Activated naive CD8-positive, alpha-beta T cell treated with anti-CD3 and anti-CD28 coated beads, Interleukin-2, amount 10 ng/mL, durations not matched to agents 7 days and 5 days (primary cell): ENCODE results near the gene HAGHL. TPM values are rescaled to one million over a fixed set of nuclear protein-coding genes. Genes with fewer than 3 reads are reported as not detected.
"Not testable (repeated sequence)": the region's sequence is repeated elsewhere in the genome, so short reads cannot be mapped to it uniquely, and the experiment has no call there.

Experiments used
- ATAC-seq: fragments of 150-1000 bp; cut with Tn5 transposase; one replicate; pipeline ENCODE4 v1.10.0; 2021; ENCODE audit warnings: low read depth, moderate library complexity
- POLR2A ChIA-PET: fragments of 350-600 bp; sonication (Branson Sonifier 250); formaldehyde crosslinking; loops from one replicate; lab custom pipeline; 2021; ENCODE audit warnings: antibody characterized with exemption; lab: Charles Lee
- DNase-seq: peaks from one replicate; pipeline ENCODE4 v3.0.0; 2021
- H3K27ac Mint-ChIP-seq: one replicate; pipeline ENCODE4 v1.8.0; 2022; ENCODE audit warnings: mild to moderate bottlenecking, mixed read lengths
- H3K27me3 Mint-ChIP-seq: one replicate; pipeline ENCODE4 v1.8.0; 2022; ENCODE audit warnings: mild to moderate bottlenecking, moderate library complexity, mixed read lengths
- H3K36me3 Mint-ChIP-seq: one replicate; pipeline ENCODE4 v1.8.0; 2021; ENCODE audit warnings: mild to moderate bottlenecking, mixed read lengths
- H3K4me1 Mint-ChIP-seq: one replicate; pipeline ENCODE4 v1.8.0; 2021; ENCODE audit warnings: mixed read lengths
- H3K4me3 Mint-ChIP-seq: one replicate; pipeline ENCODE4 v1.8.0; 2022; ENCODE audit warnings: mild to moderate bottlenecking, moderate library complexity, mixed read lengths
- H3K9me3 Mint-ChIP-seq: one replicate; pipeline ENCODE4 v1.8.0; 2021; ENCODE audit warnings: mixed read lengths
- total RNA-seq, 2 experiments: library from RNA; stranded (reverse); gene quantifications; one replicate each; pipeline ENCODE4 v1.2.3, GENCODE V29; 2021

The HAGHL gene
- total RNA-seq, 2 experiments from 2014 or later, result 25.8 to 34.2 TPM

GRCh38 chr16:682493-683395, 44.2 kb upstream of the HAGHL start:
- Mint-ChIP-seq H3K9me3 (no peaks in the 10 kb centered on the region), H3K36me3 (peaks cover 5% of the 10 kb centered on the region), H3K27me3 (no peaks in the 10 kb centered on the region), H3K4me3 (peak overlapping the region; percentile 76), H3K4me1 (peaks cover 17% of the 10 kb centered on the region), H3K27ac (peak overlapping the region; percentile 77)
- ATAC-seq (no peak), DNase-seq (no peak)
- POLR2A ChIA-PET, result interaction anchor here (2.7 to 4.4 kb wide), 2 partner anchors 7 to 13 kb away, joined by 10 to 37 read pairs; partner anchors contain the start of gene WDR24

- Mint-ChIP-seq H3K27me3 (no peaks in the 10 kb centered on the region), H3K27ac (peak overlapping the region; percentile 77), H3K4me1 (peaks cover 17% of the 10 kb centered on the region), H3K36me3 (peaks cover 5% of the 10 kb centered on the region), H3K4me3 (peak overlapping the region; percentile 76), H3K9me3 (no peaks in the 10 kb centered on the region)
- DNase-seq (no peak), ATAC-seq (no peak)
- POLR2A ChIA-PET, result interaction anchor here (1.0 to 1.6 kb wide), 3 partner anchors 12 to 95 kb away, joined by 4 to 11 read pairs (median 9); partner anchors contain the start of gene WDR90
Measured at GRCh38 chr16:683396-684070, 43.4 kb upstream of the HAGHL start.

- Mint-ChIP-seq H3K27me3 (no peaks in the 10 kb centered on the region), H3K4me3 (peak within 1 kb of the TSS; percentile 76), H3K36me3 (peaks cover 5% of the 10 kb centered on the region), H3K27ac (peak within 1 kb of the TSS; percentile 77), H3K9me3 (no peaks in the 10 kb centered on the region), H3K4me1 (peaks cover 20% of the 10 kb centered on the region)
- peak; percentile 96 for DNase-seq
- POLR2A ChIA-PET, result interaction anchor here (1.0 to 1.6 kb wide), 3 partner anchors 11 to 96 kb away, joined by 4 to 11 read pairs (median 9); partner anchors contain the start of gene WDR90
- ATAC-seq, result peak; percentile 65
Measured at GRCh38 chr16:684071-684794, 42.7 kb upstream of the HAGHL start, which contains the start of gene JMJD8. TSS of gene JMJD8 (minus strand) at chr16:684334. CDS start at chr16:684319, 15 bp downstream.

- no peak for DNase-seq
- H3K36me3 Mint-ChIP-seq, result peaks cover 5% of the 10 kb centered on the region
- no peaks in the 10 kb centered on the region for H3K27me3 Mint-ChIP-seq
- H3K27ac Mint-ChIP-seq, result no peak overlapping the region
- POLR2A ChIA-PET, result interaction anchor here (1.2 to 1.6 kb wide), 2 partner anchors 10 to 36 kb away, joined by 9 to 11 read pairs; partner anchors contain the start of gene WDR90
- no peaks in the 10 kb centered on the region for H3K9me3 Mint-ChIP-seq
- peaks cover 23% of the 10 kb centered on the region for H3K4me1 Mint-ChIP-seq
- ATAC-seq, result no peak
- H3K4me3 Mint-ChIP-seq, result no peak overlapping the region
Measured at GRCh38 chr16:684961-685696, 41.8 kb upstream of the HAGHL start.

- Mint-ChIP-seq H3K4me1 (peaks cover 24% of the 10 kb centered on the region), H3K36me3 (peaks cover 4% of the 10 kb centered on the region), H3K27me3 (no peaks in the 10 kb centered on the region), H3K9me3 (no peaks in the 10 kb centered on the region), H3K4me3 (no peak overlapping the region), H3K27ac (no peak overlapping the region)
- DNase-seq (no peak), ATAC-seq (no peak)
- POLR2A ChIA-PET, result interaction anchor here (0.5 to 0.8 kb wide), 2 partner anchors 27 to 55 kb away, joined by 3 to 4 read pairs; partner anchors contain the start of gene CIAO3
Measured at GRCh38 chr16:685967-686366, 40.9 kb upstream of the HAGHL start.

- POLR2A ChIA-PET, result interaction anchor here (0.5 to 0.8 kb wide), 2 partner anchors 27 to 54 kb away, joined by 3 to 4 read pairs; partner anchors contain the start of gene CIAO3
- H3K4me1 Mint-ChIP-seq, result peaks cover 18% of the 10 kb centered on the region
- no peak overlapping the region for H3K27ac Mint-ChIP-seq
- H3K4me3 Mint-ChIP-seq, result no peak overlapping the region
- H3K36me3 Mint-ChIP-seq, result peaks cover 2% of the 10 kb centered on the region
- no peaks in the 10 kb centered on the region for H3K9me3 Mint-ChIP-seq
- no peaks in the 10 kb centered on the region for H3K27me3 Mint-ChIP-seq
- ATAC-seq (no peak), DNase-seq (no peak)
Measured at GRCh38 chr16:686459-687260, 40.2 kb upstream of the HAGHL start.

GRCh38 chr16:687499-687898, 39.4 kb upstream of the HAGHL start:
- H3K4me3 Mint-ChIP-seq, result no peak overlapping the region
- peaks cover 1% of the 10 kb centered on the region for H3K36me3 Mint-ChIP-seq
- no peak overlapping the region for H3K27ac Mint-ChIP-seq
- H3K27me3 Mint-ChIP-seq, result peaks cover under 1% of the 10 kb centered on the region
- no peaks in the 10 kb centered on the region for H3K9me3 Mint-ChIP-seq
- no peak for DNase-seq
- ATAC-seq, result no peak
- POLR2A ChIA-PET, result no interaction called here
- H3K4me1 Mint-ChIP-seq, result peaks cover 13% of the 10 kb centered on the region

GRCh38 chr16:689175-689897, 37.6 kb upstream of the HAGHL start:
- Mint-ChIP-seq H3K4me3 (peak overlapping the region; percentile 91), H3K36me3 (no peaks in the 10 kb centered on the region), H3K27ac (peak overlapping the region; percentile 81), H3K9me3 (no peaks in the 10 kb centered on the region), H3K4me1 (peaks cover 9% of the 10 kb centered on the region), H3K27me3 (peaks cover 10% of the 10 kb centered on the region)
- no peak for DNase-seq
- POLR2A ChIA-PET, result interaction anchor here (0.5 to 2.6 kb wide), 11 partner anchors 9 to 162 kb away, joined by 3 to 37 read pairs (median 5); partner anchors contain the start of genes ANTKMT, CAPN15, CHTF18 and METTL26
- ATAC-seq, result no peak

GRCh38 chr16:691242-691641, 35.7 kb upstream of the HAGHL start:
- H3K36me3 Mint-ChIP-seq, ATAC-seq, POLR2A ChIA-PET, DNase-seq, H3K9me3 Mint-ChIP-seq: not testable (repeated sequence)
- peaks cover 13% of the 10 kb centered on the region for H3K4me1 Mint-ChIP-seq
- H3K27ac Mint-ChIP-seq, result peak overlapping the region; percentile 32
- peaks cover 12% of the 10 kb centered on the region for H3K27me3 Mint-ChIP-seq
- peak overlapping the region; percentile 91 for H3K4me3 Mint-ChIP-seq

- no peak overlapping the region for H3K27ac Mint-ChIP-seq
- H3K4me1 Mint-ChIP-seq, result peaks cover 13% of the 10 kb centered on the region
- no peak overlapping the region for H3K4me3 Mint-ChIP-seq
- ATAC-seq (no peak), DNase-seq (no peak)
- H3K27me3 Mint-ChIP-seq, result peaks cover 12% of the 10 kb centered on the region
- no peaks in the 10 kb centered on the region for H3K9me3 Mint-ChIP-seq
- POLR2A ChIA-PET, result no interaction called here
- no peaks in the 10 kb centered on the region for H3K36me3 Mint-ChIP-seq
Measured at GRCh38 chr16:692356-693108, 34.4 kb upstream of the HAGHL start.
